ENCODE measurements around the gene PCDH9. TPM values are rescaled to one million over a fixed set of nuclear protein-coding genes. Genes with fewer than 3 reads are reported as not detected.

Gene PCDH9
- total and polyA plus RNA-seq, 10 of the 15 experiments (the other 5 are each of a cell fraction or from before 2014, with no cell fraction given): 0.02 to 2.3 (median 0.05) TPM; not detected in 1

- Histone ChIP-seq H2AFZ (ENCODE audit: control insufficient read depth, low read depth, low read length) (no peak overlapping the region), H3K4me3 (no peak overlapping the region), H3K9ac (ENCODE audit: control insufficient read depth, insufficient read depth, low read length) (no peak overlapping the region), H3K4me1 (ENCODE audit: control insufficient read depth, insufficient read depth, low read length) (no peaks in the 10 kb centered on the region), H3K4me2 (ENCODE audit: control insufficient read depth, insufficient read depth) (no peak overlapping the region), H3K27ac (ENCODE audit: control insufficient read depth, insufficient read depth) (no peak overlapping the region), H3K27me3 (replicated peaks in 1 of 2; ENCODE audit: control insufficient read depth in 2 of 2, insufficient read depth in 2 of 2, low read length in 1 of 2) (no peaks in the 10 kb centered on the region), H3K9me3 (replicated peaks; ENCODE audit: control insufficient read depth, insufficient read depth, low read length) (no peaks in the 10 kb centered on the region), H3K36me3 (ENCODE audit: control insufficient read depth in 2 of 2, insufficient read depth in 2 of 2, low read length in 1 of 2) (no peaks in the 10 kb centered on the region), H4K20me1 (ENCODE audit: control insufficient read depth, insufficient read depth) (no peaks in the 10 kb centered on the region), H3K79me2 (ENCODE audit: control insufficient read depth, insufficient read depth, low read length) (no peaks in the 10 kb centered on the region)
- DNase-seq (ENCODE audit: low read depth, low spot score) (no peak), ATAC-seq (no peak), FAIRE-seq (no peak)
- POLR2A ChIA-PET: no interaction called here
- 0% methylated on average over 4 of the region's 4 CpGs for WGBS (ENCODE audit: insufficient coverage, insufficient replicate concordance, low lambda C conversion rate, missing lambda C conversion rate)
- TF ChIP-seq MXI1 (IDR thresholded peaks at IDR 0.05; ENCODE audit: low read depth, low read length): no peak
- no peak for TF ChIP-seq ETV6 (conservative IDR thresholded peaks at IDR 0.05 in 1 of 2, IDR thresholded peaks at IDR 0.05 in 1 of 2; ENCODE audit: borderline replicate concordance in 1 of 2, low read depth in 1 of 2)
- no peak for TF ChIP-seq NR2F1 (conservative IDR thresholded peaks at IDR 0.05)
- no peak for TF ChIP-seq STAT1 (conservative IDR thresholded peaks at IDR 0.05)
- TF ChIP-seq IRF3 (IDR thresholded peaks at IDR 0.05): no peak
- TF ChIP-seq CHD4 (IDR thresholded peaks at IDR 0.05): no peak
- TF ChIP-seq E4F1 (IDR thresholded peaks at IDR 0.05; ENCODE audit: borderline replicate concordance, partially characterized antibody): no peak
- no peak for TF ChIP-seq KDM1A (IDR thresholded peaks at IDR 0.05; ENCODE audit: borderline replicate concordance)
- CTCF ChIA-PET: no interaction called here
- RAD21 ChIA-PET (ENCODE audit: unreplicated experiment): no interaction called here
- BruUV-seq (replicated peaks): no TSS peak
- intact Hi-C loops (cut with micrococcal nuclease; ENCODE audit: unreplicated experiment) (no loop called here), in situ Hi-C loops (cut with MboI) (no loop called here)
- SMC1A ChIA-PET (ENCODE audit: uncharacterized antibody, unreplicated experiment): no interaction called here
These were observed 964.8 kb downstream of the PCDH9 start for GRCh38 chr13:66265371-66265770.
